HG03457 (cell line): ENCODE measurements around the gene RAD51B.
"Not testable (repeated sequence)": the region's sequence is repeated elsewhere in the genome, so short reads cannot be mapped to it uniquely, and the experiment has no call there.

ENCODE experiments used
- ATAC-seq: cut with Tn5 transposase; IDR thresholded peaks from one replicate; pipeline ENCODE4 v1.9.1; 2021; ENCODE audit warnings: moderate number of reproducible peaks; ENCODE audit not compliant: unreplicated experiment

The RAD51B gene

GRCh38 chr14:68195126-68195525 is 375.5 kb downstream of the RAD51B start:
- no peak for ATAC-seq

GRCh38 chr14:68198713-68199495 is 379.3 kb downstream of the RAD51B start:
- ATAC-seq: no peak

- ATAC-seq: no peak
Observed at GRCh38 chr14:68199554-68200151, 380.1 kb downstream of the RAD51B start.

GRCh38 chr14:68203871-68204270 is 384.3 kb downstream of the RAD51B start:
- ATAC-seq: no peak

- no peak for ATAC-seq
Observed at GRCh38 chr14:68208218-68208617, 388.6 kb downstream of the RAD51B start.

GRCh38 chr14:68208626-68209317 is 389.2 kb downstream of the RAD51B start:
- ATAC-seq: no peak

GRCh38 chr14:68210729-68211299 is 391.2 kb downstream of the RAD51B start:
- peak; percentile 78 for ATAC-seq

GRCh38 chr14:68211421-68211820 is 391.8 kb downstream of the RAD51B start:
- no peak for ATAC-seq

GRCh38 chr14:68211886-68212285 is 392.3 kb downstream of the RAD51B start:
- ATAC-seq: no peak

- no peak for ATAC-seq
Observed at GRCh38 chr14:68212361-68212760, 392.8 kb downstream of the RAD51B start.

- no peak for ATAC-seq
Observed at GRCh38 chr14:68214431-68214830, 394.9 kb downstream of the RAD51B start.

GRCh38 chr14:68215629-68216028 is 396.1 kb downstream of the RAD51B start:
- ATAC-seq: no peak

- ATAC-seq: no peak
Observed at GRCh38 chr14:68216079-68216478, 396.5 kb downstream of the RAD51B start.

GRCh38 chr14:68216957-68217356 is 397.4 kb downstream of the RAD51B start:
- no peak for ATAC-seq

- no peak for ATAC-seq
Observed at GRCh38 chr14:68217791-68218340, 398.3 kb downstream of the RAD51B start.

- no peak for ATAC-seq
Observed at GRCh38 chr14:68219407-68219806, 399.8 kb downstream of the RAD51B start.

GRCh38 chr14:68221046-68221445 is 401.5 kb downstream of the RAD51B start:
- ATAC-seq: not testable (repeated sequence)

GRCh38 chr14:68222154-68222553 is 402.6 kb downstream of the RAD51B start:
- no peak for ATAC-seq

GRCh38 chr14:68222726-68223125 is 403.1 kb downstream of the RAD51B start:
- ATAC-seq: no peak

GRCh38 chr14:68223631-68224030 is 404.1 kb downstream of the RAD51B start:
- ATAC-seq: no peak

- ATAC-seq: no peak
Observed at GRCh38 chr14:68225321-68225720, 405.7 kb downstream of the RAD51B start.
